GM18519 (cell line): ENCODE data around the gene CCDC60.

Source experiments
- ATAC-seq: cut with Tn5 transposase; IDR thresholded peaks from one replicate; pipeline ENCODE4 v1.9.1; 2021; ENCODE audit warnings: mild to moderate bottlenecking, moderate library complexity; ENCODE audit not compliant: unreplicated experiment, low FRiP score

Gene CCDC60, protein sequence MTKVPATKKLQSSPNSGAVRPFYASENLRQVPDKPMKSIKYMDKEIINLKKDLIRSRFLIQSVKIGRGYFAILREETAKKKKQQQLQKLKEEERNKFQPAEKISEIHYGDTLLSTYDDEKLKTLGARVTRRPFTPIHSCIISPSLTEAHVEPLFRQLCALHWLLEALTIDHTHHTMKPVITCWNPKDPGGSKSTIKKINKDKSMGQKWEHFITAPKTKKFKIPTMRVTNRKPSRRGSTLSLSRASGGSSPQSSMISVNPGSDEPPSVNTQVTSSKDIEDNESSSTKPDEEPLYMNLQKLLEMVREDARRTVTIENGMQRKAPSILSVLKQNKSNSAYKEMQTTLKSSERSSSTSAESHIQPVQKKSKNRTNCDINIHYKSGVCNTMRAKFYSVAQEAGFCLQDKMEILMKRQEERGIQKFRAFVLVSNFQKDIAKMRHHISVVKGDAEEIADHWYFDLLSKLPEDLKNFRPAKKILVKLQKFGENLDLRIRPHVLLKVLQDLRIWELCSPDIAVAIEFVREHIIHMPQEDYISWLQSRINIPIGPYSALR

DNA sequence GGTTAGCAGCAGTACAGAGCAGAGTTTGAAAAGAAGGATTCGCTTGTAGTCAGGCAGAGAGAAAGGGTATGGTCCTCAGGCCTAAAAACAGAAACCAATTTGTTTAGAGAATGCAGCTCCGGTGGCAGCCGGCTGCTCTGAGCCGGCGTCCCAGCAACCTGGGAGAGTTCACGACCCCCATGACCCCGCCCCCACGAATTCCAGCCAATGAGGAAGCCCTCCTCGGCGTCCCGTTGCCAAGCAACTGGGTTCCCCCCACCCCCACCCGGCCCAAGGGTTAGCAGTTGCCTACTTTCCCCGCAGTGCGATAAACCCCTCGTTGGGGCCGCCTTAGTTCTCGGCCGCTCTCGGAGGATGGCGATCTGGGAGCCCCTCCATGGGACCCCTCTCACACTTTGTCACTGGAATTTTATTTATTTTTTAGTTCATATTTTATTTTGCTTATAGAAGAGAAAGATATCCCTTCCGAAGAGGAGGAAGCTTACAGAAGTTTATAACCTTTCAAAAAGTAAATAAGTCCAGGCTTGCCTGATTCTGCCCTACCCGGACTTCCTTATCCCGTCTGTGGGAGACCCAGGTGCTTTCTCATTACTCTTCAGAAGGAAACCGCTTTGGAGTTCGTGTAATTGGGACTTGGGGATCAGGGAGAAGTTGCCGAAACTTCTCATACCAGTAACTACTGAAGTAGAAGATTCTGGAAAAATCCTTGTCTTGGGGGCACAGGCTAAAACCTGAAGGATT lies at the start of gene CCDC60:
TSS of gene CCDC60 (plus strand) at position 300 of the 741 bp plus-strand sequence. CDS start 448 bp downstream, outside the sequence.
- no peak for ATAC-seq

DNA sequence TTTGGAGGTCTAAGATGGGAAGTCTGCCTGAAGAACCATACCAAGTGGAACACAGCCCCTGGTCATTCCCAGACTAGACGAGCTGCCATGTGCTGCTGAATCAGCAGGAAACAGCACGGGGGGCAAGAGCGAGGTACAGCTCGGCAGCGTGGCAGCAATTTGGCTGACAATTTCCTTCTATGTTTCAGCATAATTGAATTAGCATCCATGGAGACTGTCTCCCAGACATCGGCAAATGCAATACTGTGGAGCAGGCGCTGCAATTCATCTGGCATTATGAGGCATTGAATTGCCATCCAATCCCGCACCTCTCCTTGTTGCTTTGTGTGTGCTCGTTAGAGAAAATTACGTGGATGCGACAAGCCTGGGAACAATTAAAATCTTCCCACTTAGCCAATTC lies 46.0 kb upstream of the CCDC60 start:
- no peak for ATAC-seq

DNA sequence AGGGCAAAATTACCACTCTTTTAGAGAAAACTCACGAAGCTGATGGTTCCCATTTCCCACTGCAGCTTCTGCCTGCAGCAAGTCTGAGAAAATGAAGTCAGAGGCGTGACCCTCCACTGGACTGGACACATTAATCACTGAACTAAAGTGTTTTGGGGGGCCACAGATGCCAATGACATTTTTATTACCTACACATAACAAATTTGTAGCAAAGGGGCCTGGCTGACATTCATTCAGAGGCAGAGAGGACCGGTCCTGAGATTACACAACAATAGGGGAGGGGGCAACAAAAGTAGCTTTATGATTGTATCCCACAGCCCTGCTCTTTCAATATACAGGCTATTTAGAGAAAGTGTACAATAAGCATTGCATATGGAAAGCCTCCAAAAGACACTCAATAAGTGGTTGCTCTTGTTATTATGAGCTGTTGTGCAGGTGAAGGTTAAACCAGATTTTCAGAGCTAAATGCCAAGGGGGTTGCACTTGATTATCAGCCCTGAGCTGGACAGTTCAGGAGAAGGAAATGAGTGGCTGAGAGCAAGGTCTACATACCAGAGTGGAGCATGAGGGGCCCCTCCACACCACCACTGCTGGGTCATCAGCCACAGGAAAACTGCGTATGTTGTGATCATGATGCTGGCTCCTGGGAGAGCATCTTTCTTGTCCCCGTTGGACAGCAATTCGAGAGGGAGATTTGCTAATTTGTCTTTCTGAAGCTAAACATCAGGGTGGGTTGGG lies 41.5 kb upstream of the CCDC60 start:
- ATAC-seq = no peak

DNA sequence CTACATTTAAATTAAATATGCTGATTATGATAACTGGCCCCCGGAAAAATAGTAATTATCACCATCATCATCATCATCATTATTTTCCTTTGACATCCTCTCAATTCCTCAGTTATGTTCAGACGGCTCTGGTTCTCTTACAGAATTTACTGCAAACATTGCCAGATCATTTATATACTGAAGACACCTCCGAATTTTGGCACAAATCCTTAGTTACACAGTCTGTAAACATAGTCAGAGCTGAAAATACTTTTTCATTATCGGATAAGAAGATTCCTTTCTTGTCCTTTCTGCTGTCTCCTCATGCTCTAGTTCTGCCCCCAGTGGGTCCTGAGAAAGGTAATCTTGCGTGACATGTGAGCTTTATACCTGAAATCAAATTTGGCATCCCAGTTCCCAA lies 40.3 kb upstream of the CCDC60 start:
- ATAC-seq = no peak

DNA sequence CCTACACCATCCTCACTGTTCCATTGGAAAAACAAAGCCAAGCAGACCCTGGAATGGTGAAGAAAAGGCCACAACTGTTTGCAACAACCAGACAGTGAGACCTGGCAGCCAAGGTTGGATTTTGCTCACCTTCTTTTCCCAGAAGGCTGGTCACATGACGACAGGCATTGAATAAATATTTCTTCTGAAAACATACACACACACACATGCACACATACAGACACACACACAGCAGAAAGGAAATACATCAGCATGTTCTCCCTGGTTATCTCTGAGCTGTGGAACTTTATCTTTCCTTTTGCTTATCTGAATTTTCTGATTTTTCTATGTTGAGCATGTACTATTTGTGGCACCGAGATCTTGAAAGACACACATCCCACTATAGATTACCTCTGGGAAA lies 38.0 kb upstream of the CCDC60 start:
- ATAC-seq = no peak

DNA sequence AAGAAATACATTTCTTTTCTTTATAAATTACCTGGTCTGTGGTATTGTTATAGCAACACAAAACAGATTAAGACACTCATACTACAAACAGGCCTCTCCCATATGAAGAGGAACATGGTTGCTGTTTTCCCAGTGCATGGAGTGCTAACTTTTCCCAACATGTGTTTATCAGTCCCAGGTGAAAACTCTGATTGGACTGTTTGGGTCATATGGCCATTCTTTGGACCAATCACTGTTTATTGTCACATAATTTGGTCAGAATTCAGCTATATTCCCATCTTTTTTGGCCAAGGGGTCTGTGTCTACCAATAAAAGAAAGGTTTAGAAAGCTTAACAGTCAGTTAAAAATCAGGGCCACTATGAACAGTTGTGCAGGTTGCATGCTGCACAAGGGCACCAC lies 35.4 kb upstream of the CCDC60 start:
- no peak for ATAC-seq

DNA sequence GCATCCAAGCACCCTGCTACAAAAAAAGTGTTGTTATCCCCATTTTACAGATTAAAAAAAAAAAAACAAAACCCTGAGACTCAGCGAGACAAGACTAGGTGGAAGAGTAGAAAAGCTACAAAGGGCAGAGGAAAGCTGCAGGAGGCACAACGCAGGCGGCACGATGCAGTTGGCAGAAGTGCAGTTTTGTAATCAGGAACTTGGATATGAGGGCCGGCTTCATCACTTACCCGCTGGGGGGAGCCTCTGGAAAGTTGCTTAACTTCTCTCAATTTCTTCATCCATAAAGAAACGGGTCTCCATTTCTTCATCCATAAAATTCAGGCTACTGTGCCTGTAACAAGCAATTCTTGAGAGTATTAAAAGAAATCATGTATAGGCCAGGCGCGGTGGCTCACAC lies 33.1 kb upstream of the CCDC60 start:
- ATAC-seq = no peak

DNA sequence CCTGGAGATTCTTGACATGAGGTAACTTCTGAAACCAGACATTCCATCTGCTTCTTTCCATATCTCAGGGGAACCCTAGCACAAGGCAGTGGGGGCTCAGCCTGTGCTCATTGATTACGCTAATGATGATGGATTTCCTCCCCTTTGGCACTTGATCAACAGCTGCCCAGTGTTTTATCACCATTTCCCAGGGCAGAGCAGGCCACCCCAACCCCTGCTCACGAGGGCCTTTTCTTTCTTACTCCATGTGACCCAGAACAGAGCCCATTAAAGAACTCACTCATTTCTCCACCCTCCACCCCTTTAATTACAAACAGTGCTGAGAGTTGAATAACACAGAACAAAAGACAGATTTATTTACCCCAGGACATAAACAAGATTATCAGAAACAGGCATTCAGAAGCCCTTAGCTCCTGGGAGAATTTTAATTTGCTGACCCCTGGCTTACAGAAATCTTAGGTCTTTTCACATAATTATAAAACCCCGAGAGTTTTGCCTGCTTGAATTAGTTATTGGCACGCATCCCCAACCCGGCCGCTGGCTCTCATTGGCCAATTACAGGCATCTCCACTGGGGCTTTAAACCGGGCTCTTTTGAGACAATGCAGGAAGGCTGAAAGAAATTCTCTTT lies 32.0 kb upstream of the CCDC60 start:
- no peak for ATAC-seq

DNA sequence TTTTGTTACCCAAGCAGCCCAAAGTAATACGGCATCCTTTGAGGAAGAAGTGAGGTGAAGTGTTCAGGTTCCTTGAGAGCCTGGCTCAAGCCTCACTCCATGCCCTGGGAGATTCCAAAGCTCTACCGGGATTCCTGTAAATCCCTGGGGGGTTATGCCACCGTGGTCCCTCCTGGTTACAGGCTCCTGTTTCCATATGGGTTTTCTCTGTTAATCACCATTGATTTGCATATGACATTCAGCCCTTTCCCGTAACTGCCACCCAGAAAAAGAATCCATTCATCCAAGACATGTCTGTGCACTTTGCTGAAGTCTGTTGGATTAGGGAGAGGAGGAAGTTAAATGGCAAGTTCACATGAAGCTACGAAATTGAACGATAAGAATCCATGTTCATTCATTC lies 27.9 kb upstream of the CCDC60 start:
- ATAC-seq = no peak

DNA sequence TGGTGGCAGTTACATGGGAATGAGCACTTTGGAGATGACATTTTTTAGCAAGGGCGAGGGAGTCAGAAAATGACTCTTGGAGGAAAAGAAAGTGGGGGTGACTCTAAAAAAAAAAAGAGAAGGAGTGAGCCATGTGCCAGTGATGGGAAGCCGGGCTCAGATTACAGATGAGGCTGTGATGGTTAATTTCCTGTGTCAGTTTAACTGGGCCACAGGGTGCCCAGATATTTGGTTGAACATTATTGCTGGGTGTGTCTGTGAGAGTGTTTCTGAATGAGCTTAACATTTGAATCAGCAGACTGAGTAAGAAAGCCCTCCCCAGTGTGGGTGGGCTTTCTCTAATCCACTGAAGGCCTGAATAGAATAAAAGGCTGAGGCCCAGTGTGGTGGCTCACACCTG lies 26.8 kb upstream of the CCDC60 start:
- ATAC-seq = no peak

DNA sequence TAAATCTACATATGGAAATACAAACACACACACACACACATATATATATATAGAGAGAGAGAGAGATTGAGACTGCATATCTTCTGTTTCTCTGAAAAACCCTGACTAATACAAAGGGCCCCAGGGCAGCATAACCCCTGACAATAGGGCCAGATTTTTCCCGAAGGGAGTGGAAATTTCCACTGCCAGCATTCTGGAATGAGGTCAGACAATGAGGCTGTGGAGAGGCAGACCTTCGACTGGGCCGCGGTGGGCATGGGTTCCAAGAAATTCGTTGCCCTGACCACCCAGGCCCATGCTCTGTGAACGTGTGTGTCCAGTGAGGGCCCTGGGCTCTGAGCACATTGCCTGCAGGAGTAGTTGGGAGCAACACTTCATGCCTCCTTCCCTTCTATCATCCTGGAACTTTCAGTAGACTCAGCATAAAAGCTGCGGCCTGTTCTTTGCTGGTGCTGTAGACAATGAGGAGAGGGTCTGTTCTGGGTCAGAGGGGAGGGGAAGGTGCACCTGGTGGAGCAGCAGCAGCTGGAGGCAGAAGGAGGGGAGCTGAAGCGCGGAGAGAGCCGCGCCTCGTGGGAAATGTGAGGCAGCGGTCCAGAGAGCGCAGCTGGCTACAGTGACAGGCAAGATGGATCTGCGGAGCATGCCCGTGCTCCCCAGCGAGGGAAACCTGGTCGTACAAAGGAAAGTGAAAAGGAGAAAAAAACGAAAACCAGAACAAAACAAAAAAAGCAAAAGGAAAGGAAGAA lies 25.6 kb upstream of the CCDC60 start:
- no peak for ATAC-seq

DNA sequence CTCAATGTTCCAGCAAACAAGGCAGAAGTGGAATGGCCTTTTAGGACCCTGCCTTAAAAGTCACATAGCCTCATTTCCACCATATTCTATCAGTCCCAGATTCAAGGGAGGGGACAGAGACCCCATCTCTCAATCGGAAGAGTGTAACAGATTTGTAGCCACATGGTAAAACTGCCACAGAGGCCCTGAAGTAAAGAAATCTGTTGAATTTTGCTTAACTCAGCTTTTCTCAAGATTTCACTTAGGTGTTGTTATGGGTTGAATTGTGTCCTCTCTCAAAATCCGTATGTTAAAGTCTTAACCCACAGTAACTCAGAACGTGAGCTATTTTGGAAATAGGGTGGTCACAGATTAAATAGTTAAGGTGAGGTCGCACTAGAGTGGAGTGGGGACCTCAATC lies 22.7 kb upstream of the CCDC60 start:
- ATAC-seq = no peak

DNA sequence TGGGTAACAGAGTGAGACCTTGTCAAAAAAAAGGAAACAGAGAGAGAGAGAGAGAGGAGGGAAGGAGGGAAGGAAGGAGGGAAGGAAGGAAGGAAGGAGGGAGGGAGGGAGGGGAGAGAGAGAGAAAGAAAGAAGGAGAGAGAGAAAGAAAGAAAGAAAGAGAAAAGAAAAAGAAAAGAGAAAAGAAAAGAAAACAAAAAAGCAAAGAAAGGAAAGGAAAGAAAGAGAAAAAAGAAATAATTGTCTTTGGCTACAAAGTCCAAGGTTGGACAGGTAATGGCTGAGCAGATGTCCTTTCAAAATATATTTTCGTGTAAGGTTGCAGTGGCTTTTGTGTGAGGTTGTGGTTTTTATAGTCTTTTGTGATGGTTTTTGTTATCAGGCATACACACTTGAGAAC lies 21.6 kb upstream of the CCDC60 start:
- ATAC-seq = no peak

DNA sequence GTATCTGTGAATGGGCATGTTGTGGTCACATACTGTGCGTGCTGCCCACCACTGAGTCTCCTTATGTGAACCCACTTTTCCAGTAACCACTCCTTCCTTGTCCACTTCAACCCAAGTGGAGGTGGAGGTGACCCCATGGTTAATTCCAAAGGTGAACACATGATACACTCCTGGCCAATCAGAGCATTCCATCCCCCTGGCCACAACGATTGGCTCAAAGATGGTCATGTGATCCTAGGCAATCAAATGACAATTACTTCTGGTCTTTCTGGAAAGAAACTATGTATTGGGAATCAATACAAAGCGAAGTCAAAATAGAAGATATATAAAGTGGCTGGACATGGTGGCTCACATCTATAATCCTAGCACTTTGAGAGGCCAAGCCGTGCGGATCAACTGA lies 20.2 kb upstream of the CCDC60 start:
- no peak for ATAC-seq

DNA sequence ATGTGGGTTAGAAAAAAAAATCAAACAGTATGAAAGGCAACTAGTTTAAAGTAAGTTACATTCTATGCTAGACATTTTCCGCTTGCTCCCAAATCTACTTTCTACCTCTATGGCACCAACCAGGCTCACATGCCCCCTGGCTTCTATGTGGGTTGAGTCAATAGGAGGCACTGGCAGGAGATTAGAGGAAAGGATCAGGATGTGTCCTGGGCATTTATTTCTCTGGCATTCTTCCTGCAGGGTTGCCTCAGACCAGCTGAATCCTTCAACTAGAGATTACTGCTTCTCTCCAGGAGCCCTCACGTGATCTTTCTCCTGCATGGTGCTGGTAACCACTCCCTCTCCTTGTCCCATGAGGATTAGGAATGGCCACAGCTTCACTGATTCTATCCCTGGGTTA lies 14.9 kb upstream of the CCDC60 start:
- ATAC-seq = no peak

DNA sequence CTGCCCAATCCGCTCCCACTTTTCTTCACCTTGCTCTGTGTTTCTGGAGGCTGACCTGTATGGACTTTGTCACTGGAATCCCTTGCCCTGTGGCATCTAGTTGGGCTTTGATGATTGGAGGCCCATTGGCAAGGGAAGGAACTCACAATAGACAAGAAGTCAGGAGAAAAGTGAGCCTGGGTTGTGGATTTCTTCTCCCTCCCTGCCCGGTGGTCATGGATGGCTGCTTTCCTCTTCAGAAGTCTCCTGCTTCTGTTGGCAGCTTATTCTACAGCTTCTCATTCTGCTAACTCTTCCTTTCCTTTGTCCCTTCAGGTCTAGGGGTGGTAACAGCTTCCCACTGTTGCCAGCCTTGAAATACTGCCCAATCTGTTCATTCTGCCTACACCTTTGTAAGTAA lies 13.9 kb upstream of the CCDC60 start:
- ATAC-seq = no peak

DNA sequence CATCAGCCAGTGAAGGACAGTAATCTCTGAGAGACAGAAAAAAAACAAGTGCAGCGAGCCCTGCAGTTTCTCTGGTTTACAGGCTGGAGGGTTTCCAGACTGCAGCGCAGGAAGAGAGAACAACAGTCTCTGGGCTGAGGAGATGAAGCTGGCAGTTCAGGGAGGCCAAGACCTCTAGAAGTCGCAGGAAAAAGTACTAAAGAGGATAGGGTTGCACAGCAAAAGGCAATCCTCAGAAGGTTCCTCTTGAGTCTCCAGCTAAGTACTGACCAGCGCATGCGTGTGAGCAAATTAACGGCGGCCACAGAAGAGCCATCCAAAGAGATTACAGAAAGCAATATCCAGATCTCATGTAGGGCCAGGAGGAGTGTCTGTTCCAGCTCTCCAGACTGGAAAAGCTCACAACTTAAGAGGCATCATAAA lies 12.2 kb upstream of the CCDC60 start:
- ATAC-seq = no peak

DNA sequence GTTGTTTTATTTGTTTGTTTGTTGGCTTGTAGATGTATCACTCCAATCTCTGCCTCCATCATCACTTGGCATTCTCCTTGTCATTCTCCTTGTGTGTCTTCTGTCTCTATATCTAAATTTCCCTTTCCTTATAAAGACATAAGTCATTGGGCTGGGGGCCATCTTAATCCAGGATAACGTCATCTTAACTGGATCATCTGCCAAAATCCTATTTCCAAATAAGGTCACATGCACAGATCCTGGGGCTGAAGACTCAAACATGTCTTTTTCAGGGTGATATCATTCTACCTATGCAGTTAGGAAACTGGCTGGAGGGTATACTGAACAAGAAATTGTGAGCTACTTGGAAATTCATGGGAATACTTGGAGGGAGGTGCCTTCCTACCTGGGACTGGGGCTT lies 8.7 kb upstream of the CCDC60 start:
- no peak for ATAC-seq

DNA sequence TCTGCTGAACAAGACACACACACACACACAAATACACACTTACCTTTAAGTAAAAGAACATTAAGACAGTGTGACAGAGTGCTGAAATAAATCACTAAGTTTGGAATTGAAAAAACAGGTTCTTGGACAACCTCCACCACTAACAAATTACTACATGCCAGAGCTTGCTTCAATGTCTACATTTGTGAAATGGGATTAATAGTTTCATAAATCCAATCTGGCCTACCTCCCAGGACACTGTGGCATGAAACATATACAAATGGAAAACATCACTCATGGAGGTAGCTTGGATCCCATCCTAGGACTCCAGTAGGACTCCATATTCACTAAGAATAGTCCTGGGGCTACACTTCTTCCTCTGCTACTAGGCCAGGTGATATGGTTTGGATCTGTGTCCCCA lies 8.2 kb upstream of the CCDC60 start:
- ATAC-seq = no peak

DNA sequence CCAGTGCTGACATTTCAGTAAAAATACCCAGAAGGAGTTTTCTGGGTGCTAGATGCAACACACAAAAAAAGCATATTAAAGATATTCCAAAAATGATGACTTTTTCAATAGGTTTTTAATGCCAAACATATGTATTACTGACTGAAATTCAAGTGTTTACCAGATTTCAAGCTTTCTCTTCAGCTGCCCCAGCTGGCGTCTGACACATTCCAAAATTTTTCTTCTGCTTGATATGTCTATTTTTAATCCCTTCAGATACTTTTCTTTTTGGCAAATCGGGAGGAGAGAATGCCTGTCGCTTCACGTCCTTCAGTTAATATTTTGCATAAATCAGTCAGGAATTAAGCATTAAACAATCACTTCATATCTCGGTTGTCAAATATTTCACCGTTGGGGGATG lies 7.1 kb upstream of the CCDC60 start:
- ATAC-seq = no peak
